ENCODE results near the gene CA11.

DNA sequence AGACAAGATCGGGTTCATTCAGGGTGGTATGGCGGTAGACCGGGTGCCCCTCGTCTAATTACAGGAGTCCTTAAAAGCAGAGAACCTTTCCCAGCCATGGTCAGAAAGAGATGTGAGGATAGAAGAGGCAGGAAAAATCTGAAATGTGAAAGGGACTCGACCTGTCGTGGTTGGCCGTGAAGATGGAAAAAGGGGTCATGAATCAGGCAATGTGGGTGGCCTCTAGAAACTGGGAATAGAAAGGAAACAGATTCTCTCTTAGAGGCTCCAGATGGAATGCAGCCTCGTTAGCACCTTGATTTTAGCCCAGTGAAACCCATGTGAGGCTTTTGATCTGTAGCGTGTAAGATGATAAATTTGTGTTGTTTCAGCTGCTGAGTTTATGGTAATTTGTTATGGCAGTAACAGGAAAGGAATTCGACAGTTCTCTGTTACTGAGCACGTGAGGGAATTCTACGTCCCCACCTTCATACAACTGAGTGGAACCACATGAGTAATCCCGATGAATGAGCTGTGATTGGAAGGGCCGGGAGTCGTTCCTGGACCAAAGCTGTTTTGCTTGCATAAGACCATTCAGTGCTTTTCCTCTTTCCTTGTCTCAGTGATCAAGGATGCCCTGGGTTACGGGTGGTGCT lies 11.0 kb upstream of the CA11 start:
- TF ChIP-seq CTCF (IDR thresholded peaks at IDR 0.05) (no peak), POLR2A (IDR thresholded peaks at IDR 0.05; ENCODE audit: low read depth) (no peak)

All from esophagus muscularis mucosa (tissue), 3 donors.